Middle frontal gyrus (tissue), 1 donor: ENCODE results near the gene ADGRL2.

ENCODE experiments used
- DNase-seq: peaks from one replicate; pipeline ENCODE4 v3.0.0-alpha.2; 2015; ENCODE audit warnings: low spot score; ENCODE audit errors: extremely low spot score

Gene ADGRL2

GRCh38 chr1:81805537-81806431 is 5.0 kb downstream of the ADGRL2 start:
- no peak for DNase-seq

- DNase-seq, result no peak
These were observed 5.7 kb downstream of the ADGRL2 start for GRCh38 chr1:81806432-81806770.

- DNase-seq, result no peak
These were observed 8.0 kb downstream of the ADGRL2 start for GRCh38 chr1:81808760-81809159.

- no peak for DNase-seq
These were observed 9.1 kb downstream of the ADGRL2 start for GRCh38 chr1:81809808-81810207.

- no peak for DNase-seq
These were observed 11.1 kb downstream of the ADGRL2 start for GRCh38 chr1:81811757-81812371.

GRCh38 chr1:81812712-81813111 is 12.0 kb downstream of the ADGRL2 start:
- no peak for DNase-seq

- no peak for DNase-seq
These were observed 13.0 kb downstream of the ADGRL2 start for GRCh38 chr1:81813691-81814090.

GRCh38 chr1:81819613-81820012 is 18.9 kb downstream of the ADGRL2 start:
- no peak for DNase-seq

GRCh38 chr1:81820765-81821164 is 20.0 kb downstream of the ADGRL2 start:
- DNase-seq, result no peak

GRCh38 chr1:81823082-81823481 is 22.3 kb downstream of the ADGRL2 start:
- DNase-seq, result no peak

- no peak for DNase-seq
These were observed 24.0 kb downstream of the ADGRL2 start for GRCh38 chr1:81824759-81825158.

- no peak for DNase-seq
These were observed 27.2 kb downstream of the ADGRL2 start for GRCh38 chr1:81827942-81828341.

GRCh38 chr1:81832573-81832972 is 31.8 kb downstream of the ADGRL2 start:
- no peak for DNase-seq

GRCh38 chr1:81833722-81834121 is 33.0 kb downstream of the ADGRL2 start:
- DNase-seq, result no peak

- DNase-seq, result no peak
These were observed 33.5 kb downstream of the ADGRL2 start for GRCh38 chr1:81834268-81834667.

GRCh38 chr1:81834921-81835698 is 34.4 kb downstream of the ADGRL2 start:
- no peak for DNase-seq

- DNase-seq, result no peak
These were observed 35.4 kb downstream of the ADGRL2 start for GRCh38 chr1:81836007-81836626.

GRCh38 chr1:81838600-81839218 is 38.0 kb downstream of the ADGRL2 start:
- DNase-seq, result no peak

GRCh38 chr1:81840805-81841204 is 40.1 kb downstream of the ADGRL2 start:
- DNase-seq, result no peak

- DNase-seq, result no peak
These were observed 41.1 kb downstream of the ADGRL2 start for GRCh38 chr1:81841795-81842194.

GRCh38 chr1:81844477-81844876 is 43.7 kb downstream of the ADGRL2 start:
- no peak for DNase-seq
